NCI-H460 (cell line): ENCODE results near the gene TAF1A. TPM values are rescaled to one million over a fixed set of nuclear protein-coding genes. Genes with fewer than 3 reads are reported as not detected.

ENCODE experiments used
- DNase-seq: peaks from one replicate; pipeline ENCODE4 v3.0.0-alpha.2; 2016; ENCODE audit warnings: low read depth; ENCODE audit errors: extremely low read depth
- total RNA-seq: library from RNA; depleted of rRNA; stranded (reverse); fragments of >200 nt; shearing (Covaris generic); gene quantifications from 2 replicates; pipeline ENCODE4 v1.2.3, GENCODE V29; 2014; rRNA removed

The TAF1A gene
- total RNA-seq, 1 experiment from 2014 or later: 38.1 TPM

DNA sequence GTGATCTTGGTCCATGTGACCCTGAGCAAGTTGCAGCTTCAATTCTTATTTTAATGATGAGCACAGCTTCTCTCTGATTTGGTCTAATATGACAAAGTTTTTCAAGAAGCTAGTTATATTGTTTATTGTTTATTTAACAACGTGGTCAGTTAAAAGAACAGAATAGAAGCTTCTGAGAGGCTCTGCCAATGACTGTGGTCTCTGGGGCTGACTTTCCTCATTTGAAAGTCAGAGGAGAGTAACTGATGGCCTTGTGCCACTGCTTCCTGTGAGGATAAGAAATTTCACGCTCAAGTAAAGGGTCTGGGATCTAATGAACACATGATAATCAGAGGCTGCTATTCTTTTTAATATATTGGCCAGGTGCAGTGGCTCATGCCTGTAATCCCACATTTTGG is 49.1 kb downstream of the TAF1A start:
- DNase-seq: no peak

DNA sequence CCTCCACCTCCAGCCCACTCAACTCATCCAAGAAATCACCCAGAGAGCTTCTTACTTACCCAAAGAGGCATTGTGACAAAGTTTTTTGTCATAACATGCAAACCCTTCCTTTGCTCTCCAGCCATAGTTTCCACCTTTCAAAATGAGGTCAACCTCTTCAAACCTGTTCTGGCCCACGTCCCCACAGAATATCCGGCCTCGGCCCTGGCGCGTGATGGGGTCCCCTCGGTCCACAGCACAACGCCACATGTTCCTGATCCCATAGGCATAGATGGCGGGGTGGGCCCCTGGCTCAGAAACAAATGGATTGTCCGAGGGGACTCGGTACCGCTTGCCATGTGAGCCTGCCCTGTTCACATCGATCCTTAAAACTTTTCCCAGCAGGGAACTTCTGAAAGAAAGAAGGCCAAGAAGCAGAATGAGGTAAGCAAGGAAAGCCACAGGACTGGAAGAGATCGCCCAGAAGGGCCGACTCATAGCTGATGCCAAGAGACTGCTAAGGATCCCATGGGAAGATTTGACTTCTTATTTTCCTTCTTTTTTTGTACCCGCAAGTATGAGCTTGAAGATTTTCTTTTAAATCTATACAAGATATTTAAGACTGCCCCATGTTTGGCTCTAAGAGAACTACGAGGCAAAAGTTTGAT is 49.7 kb downstream of the TAF1A start:
- DNase-seq: no peak

- no peak for DNase-seq
These were observed 54.3 kb downstream of the TAF1A start for GRCh38 chr1:222535455-222535854.

- no peak for DNase-seq
These were observed 58.9 kb downstream of the TAF1A start for GRCh38 chr1:222530852-222531251.

DNA sequence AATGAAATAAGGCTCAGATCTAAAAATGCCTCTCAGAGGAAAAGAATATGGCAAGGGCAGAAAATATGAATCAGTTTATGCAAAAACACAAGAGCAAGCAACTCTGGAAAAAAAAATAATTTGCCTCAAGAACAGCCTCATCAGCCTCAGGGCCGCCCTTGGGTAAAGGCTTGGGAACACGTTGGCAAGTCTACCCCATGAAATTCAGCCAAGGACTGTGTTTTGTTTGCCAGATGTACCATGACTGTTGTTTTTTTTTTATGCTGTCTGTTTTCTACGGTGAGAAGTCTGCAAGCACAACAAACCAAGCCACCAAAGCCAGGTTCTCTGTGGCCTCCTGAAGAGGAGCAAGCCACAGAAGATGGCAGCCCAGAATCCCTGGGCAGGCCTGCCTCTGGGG is 59.8 kb downstream of the TAF1A start:
- no peak for DNase-seq

DNA sequence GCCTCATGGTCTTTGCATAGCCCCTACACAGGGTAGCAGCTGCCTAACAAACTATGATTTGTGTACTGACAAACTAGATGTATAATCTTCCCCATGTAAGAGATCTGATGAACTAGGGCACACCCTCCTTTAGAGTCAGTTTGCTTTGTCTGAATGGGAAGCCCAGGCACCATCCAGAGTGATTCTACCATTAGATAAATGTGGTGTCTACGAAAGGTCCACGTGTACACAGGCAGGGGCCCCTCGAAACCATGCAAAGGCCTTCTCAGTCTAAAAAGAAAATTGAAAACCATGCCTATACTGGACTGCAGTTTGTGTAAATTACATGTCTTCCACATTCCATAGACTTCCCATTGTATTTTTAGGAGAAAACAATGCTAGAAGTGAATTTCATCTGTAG is 60.6 kb downstream of the TAF1A start:
- DNase-seq: no peak

DNA sequence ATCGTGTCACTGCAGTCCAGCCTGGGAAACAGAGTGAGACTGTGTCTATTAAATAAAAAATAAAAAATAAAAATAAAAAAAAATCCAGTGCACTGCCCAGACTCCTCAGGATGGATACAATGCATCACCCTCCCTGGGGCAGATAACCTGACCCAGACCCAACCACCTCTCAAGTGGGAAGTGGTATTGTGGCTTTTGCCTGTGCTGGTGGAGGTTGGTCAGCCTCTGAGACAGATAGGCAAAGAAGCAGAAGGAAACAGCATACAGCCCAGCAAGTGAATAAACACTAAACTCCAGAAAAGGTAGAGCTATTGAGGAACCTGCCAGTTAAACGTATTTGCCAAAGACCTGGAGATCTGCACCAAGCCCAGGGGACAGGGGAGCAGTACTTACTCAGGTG is 63.8 kb downstream of the TAF1A start:
- no peak for DNase-seq

- no peak for DNase-seq
These were observed 65.9 kb downstream of the TAF1A start for GRCh38 chr1:222523852-222524251.

GRCh38 chr1:222522105-222522915 is 67.4 kb downstream of the TAF1A start:
- DNase-seq: no peak

DNA sequence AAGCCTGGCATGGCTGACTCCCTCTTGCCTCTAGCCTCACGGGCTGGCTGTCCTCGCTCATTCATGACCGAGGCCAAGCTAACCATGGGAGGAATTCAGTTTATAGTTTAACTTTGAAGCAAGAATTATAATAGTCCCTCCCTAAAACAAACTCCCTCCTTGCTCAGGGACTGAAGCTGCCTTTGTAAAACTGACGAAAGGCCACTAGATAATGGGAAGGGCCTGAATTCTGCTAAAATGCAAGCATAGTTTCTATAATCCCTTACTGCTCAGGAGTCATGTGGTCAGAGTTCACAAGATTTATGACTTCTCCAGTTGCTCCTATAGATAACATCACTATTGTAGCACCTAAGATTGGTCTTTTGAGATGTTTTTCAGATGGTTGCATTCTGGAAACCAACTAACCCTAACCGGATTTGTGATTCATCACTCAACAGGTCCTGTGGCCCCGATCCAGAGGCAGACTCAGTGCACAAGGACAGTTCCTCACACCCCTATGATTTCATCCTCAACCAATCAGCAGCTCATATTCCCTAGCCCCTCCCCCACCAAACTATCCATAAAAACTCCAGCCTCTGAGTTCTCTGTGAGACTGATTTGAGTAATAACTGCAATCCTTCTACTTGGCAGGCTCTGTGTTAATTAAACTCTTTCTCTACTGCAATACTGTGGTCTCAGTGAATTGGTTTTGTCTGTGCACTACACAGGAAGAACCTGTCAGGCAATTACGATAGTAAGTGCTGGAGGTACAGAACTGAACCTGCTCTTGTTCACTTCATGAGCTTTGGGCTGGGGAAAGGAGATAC is 68.2 kb downstream of the TAF1A start:
- DNase-seq: no peak

Other genes starting within 250 kb of the TAF1A start
- gene HHIPL2, start 41.8 kb downstream of the TAF1A start, total RNA-seq: 24.7 and 26.0 TPM in 2 replicates
- gene MIA3, start 28.2 kb upstream of the TAF1A start, total RNA-seq: 37.0 and 47.1 TPM in 2 replicates
- 48.4 and 57.0 TPM in 2 replicates for gene AIDA, start 122.6 kb upstream of the TAF1A start, total RNA-seq
- gene BROX, start 122.6 kb upstream of the TAF1A start, total RNA-seq: 118 and 119 TPM in 2 replicates
- 0.57 TPM in 1 of 2 replicates, not detected in the other for gene FAM177B, start 147.3 kb upstream of the TAF1A start, total RNA-seq
- gene DISP1, start 225.1 kb upstream of the TAF1A start, total RNA-seq: 12.2 and 15.0 TPM in 2 replicates